Stimulated activated CD8-positive, alpha-beta memory T cell treated with anti-CD3 and anti-CD28 coated beads, Interleukin-2, amount 100 ng/mL, for 48 hours (primary cell): ENCODE data around the gene RAB33A.
"Not testable (repeated sequence)": the region's sequence is repeated elsewhere in the genome, so short reads cannot be mapped to it uniquely, and the experiment has no call there.

Experiments used
- DNase-seq, 2 donors: peaks; one replicate each; pipeline ENCODE4 v3.0.0-alpha.2; 2020; ENCODE audit warnings: low read depth in 2 of 2

Gene RAB33A

DNA sequence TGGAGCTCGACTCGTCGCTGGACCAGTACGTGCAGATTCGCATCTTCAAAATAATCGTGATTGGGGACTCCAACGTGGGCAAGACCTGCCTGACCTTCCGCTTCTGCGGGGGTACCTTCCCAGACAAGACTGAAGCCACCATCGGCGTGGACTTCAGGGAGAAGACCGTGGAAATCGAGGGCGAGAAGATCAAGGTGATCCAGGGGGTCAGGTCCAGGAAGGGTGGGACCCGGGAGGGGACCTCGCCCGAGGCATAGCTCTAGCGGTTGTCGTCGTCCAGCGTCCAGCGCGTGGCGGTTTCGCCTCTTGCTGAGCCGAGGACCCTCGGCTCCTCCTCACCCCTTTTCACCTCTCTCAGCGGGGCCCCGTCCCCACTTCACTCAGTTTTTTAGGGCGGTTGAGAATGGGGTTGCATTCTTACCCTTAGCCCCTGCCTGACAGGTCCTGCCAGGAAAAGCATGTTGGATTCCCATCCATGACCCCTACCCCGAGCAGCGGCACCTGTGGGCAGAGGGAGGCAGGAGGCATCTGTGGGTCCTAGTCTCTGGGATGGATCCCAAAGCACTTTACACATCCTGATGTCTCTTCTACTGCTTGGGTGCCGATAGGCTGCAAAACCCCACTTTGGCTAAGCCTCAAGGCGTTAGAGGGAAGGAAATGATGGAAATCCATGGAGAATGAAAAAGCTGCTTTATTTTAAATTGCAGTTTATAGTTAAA lies 524 bp downstream of the RAB33A start:
- DNase-seq: no peak

GRCh38 chrX:130173190-130173895 lies 1.6 kb downstream of the RAB33A start:
- DNase-seq: peak in 1 of 2 donors; percentile 19

DNA sequence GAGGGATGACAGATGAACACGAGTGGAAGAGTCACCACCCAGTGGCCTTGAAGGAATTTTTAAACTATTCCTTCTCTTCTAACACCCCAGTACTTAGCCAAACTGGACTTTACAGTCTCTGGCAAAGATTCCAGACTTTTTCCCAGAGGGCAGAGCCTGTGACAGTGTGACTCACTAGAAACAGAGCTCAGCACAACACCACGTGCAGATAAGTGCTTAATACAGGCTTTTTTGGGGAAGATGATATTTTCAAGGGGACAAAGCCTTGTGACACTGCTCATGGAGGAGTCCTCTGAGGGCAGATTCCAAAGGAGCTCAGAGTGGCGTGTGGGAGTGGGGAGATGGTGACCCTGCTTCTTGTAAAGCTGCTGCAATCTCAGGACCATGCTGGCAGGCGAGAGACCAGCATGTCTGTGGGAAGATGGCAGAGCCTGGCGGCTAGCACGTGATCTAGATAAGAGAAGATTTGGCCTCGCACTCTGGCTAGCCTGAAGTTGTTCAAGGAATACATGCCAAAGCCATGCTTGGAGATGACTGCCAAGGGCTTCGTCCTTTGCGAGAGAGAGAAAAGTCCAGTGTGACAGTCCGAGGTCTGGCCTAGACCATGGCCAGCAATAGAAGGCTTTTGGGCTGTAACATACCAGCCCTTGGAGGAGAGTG lies 2.4 kb downstream of the RAB33A start:
- no peak for DNase-seq

GRCh38 chrX:130174937-130175336 lies 3.2 kb downstream of the RAB33A start:
- DNase-seq: no peak

- DNase-seq: no peak
Observed at GRCh38 chrX:130176354-130176776, 4.6 kb downstream of the RAB33A start.

DNA sequence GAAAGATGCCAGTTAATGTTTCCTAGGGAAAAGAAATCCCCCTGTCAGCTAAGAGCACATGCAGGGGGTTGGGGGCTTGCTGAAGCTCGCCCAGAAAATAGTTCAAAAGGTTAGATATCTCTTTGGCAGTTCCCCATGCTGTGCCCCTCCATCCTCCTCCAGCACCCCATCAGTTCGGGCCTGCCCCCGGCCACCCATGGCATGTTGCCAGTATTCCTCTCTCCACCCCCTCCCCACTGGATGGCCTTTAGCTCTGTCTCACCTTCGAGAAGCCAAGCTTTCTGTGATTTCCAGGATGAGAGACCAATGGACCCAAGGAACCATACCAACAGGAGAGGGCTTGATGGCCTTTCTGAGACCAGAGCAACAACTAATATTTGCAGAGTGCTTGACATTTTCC lies 5.2 kb downstream of the RAB33A start:
- DNase-seq: no peak

- no peak for DNase-seq
Observed at GRCh38 chrX:130179170-130179569, 7.4 kb downstream of the RAB33A start.

GRCh38 chrX:130179579-130180215 lies 7.9 kb downstream of the RAB33A start:
- DNase-seq: no peak

GRCh38 chrX:130184168-130184567 lies 12.4 kb downstream of the RAB33A start:
- DNase-seq: no peak

- DNase-seq: no peak
Observed at GRCh38 chrX:130184857-130185256, 13.1 kb downstream of the RAB33A start.

GRCh38 chrX:130186651-130187050 lies 14.9 kb downstream of the RAB33A start:
- no peak for DNase-seq

DNA sequence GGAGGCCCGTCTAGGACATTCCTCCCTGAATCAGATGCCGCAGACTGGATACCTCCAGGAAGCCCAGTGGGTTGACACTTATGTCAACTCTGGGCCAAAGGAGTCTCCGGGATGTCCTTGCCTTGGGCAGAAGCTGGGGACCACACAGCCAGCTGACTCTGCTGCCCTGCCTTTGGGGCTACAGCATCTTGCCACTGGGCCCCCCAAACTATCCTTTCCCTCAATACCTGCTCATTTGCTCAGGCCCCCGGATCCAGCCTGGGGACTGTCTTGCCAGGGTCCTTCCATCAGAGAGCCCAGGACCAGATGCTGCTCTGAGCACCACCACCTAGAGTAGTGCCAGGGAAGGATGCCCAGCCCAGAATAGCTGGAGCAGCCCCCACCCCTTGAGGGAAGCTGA lies 19.0 kb downstream of the RAB33A start:
- DNase-seq: no peak

DNA sequence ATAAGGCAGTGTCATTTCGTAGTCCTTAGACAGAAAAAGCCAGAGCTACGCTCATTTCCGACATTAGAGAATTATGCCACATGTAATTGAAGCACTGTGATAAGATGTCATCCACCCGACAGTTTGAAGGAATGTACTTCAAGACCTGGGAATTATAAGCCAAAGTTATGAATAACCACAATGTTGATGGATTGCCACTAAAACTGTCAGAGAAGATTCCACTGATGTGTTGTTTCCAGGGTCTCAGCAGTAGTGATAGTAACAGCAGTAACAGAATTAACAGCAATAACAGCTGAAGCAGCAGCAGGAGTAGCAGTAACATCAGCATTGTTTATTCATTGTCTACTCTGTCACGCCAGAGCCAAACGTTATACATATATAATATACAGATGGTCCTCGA lies 24.7 kb downstream of the RAB33A start:
- no peak for DNase-seq

- DNase-seq: no peak
Observed at GRCh38 chrX:130197464-130197863, 25.7 kb downstream of the RAB33A start.

DNA sequence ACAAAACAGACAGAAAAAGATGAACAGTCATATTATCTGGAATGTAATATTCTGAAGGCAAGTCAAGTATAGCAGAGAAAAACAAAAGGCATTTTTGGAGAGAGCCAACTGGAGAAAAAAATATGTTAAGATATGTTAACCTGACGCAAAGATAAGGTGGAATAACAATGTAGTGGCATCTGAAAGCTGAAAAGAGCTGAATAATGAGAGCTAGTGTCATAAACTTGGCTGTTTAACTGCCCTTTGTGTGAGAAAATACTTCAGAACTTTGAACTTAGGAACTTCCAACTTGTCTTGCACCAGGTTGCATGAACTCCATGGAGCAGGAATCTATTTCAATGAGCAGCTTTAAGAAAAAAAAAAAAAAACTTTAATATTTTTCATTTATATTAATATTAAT lies 32.9 kb downstream of the RAB33A start:
- DNase-seq: no peak

DNA sequence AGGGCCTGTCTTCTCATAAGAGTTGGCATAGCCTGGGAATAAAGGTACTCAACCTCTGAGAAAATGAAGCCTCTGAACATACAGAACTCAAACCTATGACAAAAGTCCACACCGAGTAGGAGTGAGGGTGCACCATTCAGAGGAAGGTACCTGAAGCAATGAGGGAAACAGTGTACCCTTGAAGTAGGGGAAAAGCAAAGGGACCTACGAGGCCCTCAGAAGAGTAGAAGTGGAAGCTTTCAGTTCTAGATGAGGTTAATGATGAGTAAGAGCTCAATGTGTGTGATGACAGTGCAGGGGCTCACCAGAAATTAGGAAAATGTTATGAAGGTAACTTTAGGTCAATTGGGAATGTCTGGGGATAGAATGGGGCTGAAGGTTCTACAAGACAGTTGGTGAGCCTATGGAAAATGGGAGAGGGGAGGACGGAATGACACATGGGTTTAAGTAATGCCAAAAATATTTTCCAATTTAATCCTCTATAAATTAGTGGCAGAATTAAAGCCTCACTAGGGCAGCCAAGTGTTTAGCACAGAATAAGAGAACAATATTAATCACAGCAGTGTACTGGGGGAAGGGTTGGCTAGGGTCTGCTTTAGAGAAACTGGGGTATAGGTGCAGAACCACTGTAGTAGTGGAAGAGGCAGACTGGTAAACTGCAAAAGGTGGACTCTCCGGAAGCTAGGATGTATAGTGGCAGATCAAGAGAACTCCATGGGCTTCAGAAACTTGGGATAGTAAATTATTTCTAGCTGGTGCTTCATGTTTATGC lies 39.8 kb downstream of the RAB33A start:
- DNase-seq: no peak

DNA sequence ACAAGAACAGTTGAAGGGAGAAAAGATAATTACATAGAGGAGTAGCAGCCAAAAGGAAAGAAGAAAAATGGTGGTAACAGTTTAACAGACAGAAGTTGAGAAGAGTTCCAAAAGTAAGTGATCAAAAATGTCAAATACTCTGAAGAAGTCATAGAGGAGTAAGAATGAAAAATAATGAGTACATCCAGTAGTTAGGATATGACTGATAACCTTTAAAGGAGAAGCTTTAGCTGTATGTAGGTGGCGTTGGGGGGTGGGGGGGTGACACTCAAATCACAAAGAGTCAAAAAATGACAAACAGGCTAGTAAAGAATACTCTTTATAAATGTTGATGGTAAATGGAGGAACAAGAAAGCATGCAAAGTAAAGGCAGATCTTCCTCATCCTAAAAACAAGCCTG lies 40.6 kb downstream of the RAB33A start:
- no peak for DNase-seq

DNA sequence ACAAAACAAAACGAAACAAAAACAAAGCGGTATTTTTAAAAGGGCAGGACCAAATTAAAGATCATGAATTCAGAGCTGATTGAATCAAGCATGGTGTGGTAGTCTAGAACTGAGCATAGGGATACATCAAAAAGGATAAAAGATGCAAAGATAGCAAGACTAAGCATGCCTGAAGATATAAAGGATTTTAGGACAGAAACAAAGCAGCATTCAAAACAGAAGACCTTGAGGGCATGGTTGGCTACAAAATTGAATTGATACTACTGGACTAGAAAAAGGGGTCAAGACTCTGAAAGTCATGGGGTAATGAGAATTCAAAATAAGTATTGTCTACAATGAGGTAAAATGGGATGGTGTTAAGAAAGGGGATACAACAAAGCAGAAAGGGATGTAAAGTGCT lies 41.6 kb downstream of the RAB33A start:
- no peak for DNase-seq

DNA sequence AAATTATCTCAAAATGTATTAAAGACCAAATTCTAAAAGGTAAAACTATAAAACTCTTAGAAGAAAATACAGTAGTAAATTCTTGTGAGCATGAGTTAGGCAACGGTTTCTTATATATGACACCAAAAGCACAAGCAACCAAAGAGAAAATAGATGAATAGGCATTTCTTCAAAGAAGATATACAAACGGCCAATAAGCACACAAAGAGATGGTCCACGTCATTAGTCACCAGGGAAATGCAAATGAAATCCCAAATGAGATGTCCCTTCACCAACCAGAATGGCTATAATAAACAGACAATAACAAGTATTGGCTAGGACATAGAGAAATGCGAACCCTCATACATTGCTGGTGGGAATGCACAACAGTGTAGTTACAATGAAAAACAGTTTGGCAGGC lies 44.6 kb downstream of the RAB33A start:
- DNase-seq: no peak

GRCh38 chrX:130224810-130225209 lies 53.0 kb downstream of the RAB33A start:
- DNase-seq: no peak

DNA sequence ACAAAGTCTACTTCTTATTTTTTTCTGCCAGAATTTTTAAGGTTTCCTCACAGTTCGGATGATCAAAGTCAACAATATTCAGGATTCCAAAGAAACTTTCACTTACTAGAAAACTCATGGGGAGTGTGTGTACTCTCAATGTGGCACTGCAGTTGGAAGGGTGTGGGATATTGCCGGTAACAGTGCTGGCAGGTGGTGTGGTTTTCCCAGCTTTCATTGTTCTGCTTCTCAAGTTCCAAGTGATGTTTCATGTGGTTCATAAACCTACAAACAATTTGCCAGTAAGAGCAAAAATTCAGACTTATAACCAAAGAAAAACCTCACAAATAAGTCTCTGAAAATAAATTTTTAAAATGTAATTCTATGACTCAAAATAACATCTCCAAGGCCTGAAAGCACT lies 57.1 kb downstream of the RAB33A start:
- no peak for DNase-seq

- not testable (repeated sequence) for DNase-seq
Observed at GRCh38 chrX:130231184-130231583, 59.4 kb downstream of the RAB33A start.
